Stimulated activated CD4-positive, alpha-beta T cell treated with anti-CD3 and anti-CD28 coated beads, Interleukin-12 subunit alpha, Interleukin-12 subunit beta, amount 100 ng/mL, for 24 hours (primary cell): Measurements from ENCODE around the gene PCDHB5.
"Not testable (repeated sequence)": the region's sequence is repeated elsewhere in the genome, so short reads cannot be mapped to it uniquely, and the experiment has no call there.

Experiments
- DNase-seq, 2 experiments: peaks; one replicate each; pipeline ENCODE4 v3.0.0-alpha.2; 2020; ENCODE audit warnings: low read depth in 2 of 2

Gene PCDHB5

GRCh38 chr5:141135030-141135717 lies at the start of gene PCDHB5:
Gene PCDHB5, plus strand, starts transcription at chr5:141135206. Its CDS starts 229 bp downstream, at chr5:141135435.
- DNase-seq, result no peak

GRCh38 chr5:141094481-141095262 lies 40.3 kb upstream of the PCDHB5 start, which contains the start of gene PCDHB2:
Gene PCDHB2, plus strand, starts transcription at chr5:141094615. Its CDS starts 176 bp downstream, at chr5:141094791.
- no peak for DNase-seq

- no peak for DNase-seq
Observed at GRCh38 chr5:141095263-141095641, 39.8 kb upstream of the PCDHB5 start.

- not testable (repeated sequence) for DNase-seq
Observed at GRCh38 chr5:141096181-141096580, 38.8 kb upstream of the PCDHB5 start.

- DNase-seq, result not testable (repeated sequence)
Observed at GRCh38 chr5:141096586-141096985, 38.4 kb upstream of the PCDHB5 start.

GRCh38 chr5:141100243-141100805 lies 34.7 kb upstream of the PCDHB5 start, which contains the start of gene PCDHB3:
Gene PCDHB3, plus strand, starts transcription at chr5:141100473. Its CDS starts 177 bp downstream, at chr5:141100650.
- peak in 1 of 2 experiments; percentile 31 for DNase-seq

GRCh38 chr5:141101059-141101458 lies 33.9 kb upstream of the PCDHB5 start:
- DNase-seq, result no peak

- not testable (repeated sequence) for DNase-seq
Observed at GRCh38 chr5:141102070-141102469, 32.9 kb upstream of the PCDHB5 start.

- not testable (repeated sequence) for DNase-seq
Observed at GRCh38 chr5:141102471-141102870, 32.5 kb upstream of the PCDHB5 start.

- DNase-seq, result no peak
Observed at GRCh38 chr5:141105350-141105749, 29.7 kb upstream of the PCDHB5 start.

- DNase-seq, result no peak
Observed at GRCh38 chr5:141119250-141119649, 15.8 kb upstream of the PCDHB5 start.

- no peak for DNase-seq
Observed at GRCh38 chr5:141121563-141121962, 13.4 kb upstream of the PCDHB5 start, which contains the start of gene PCDHB4. Gene PCDHB4, plus strand, starts transcription at chr5:141121818. Its CDS starts 181 bp downstream, at chr5:141121999.

GRCh38 chr5:141121985-141122384 lies 13.0 kb upstream of the PCDHB5 start:
- DNase-seq, result no peak

GRCh38 chr5:141123396-141124135 lies 11.4 kb upstream of the PCDHB5 start:
- not testable (repeated sequence) for DNase-seq

- no peak for DNase-seq
Observed at GRCh38 chr5:141127305-141127704, 7.7 kb upstream of the PCDHB5 start.

GRCh38 chr5:141135718-141136266 lies 786 bp downstream of the PCDHB5 start:
- no peak for DNase-seq

- DNase-seq, result not testable (repeated sequence)
Observed at GRCh38 chr5:141137346-141137745, 2.3 kb downstream of the PCDHB5 start.

- no peak for DNase-seq
Observed at GRCh38 chr5:141149812-141150211, 14.8 kb downstream of the PCDHB5 start, which contains the start of gene PCDHB6. Gene PCDHB6, plus strand, starts transcription at chr5:141150057. Its CDS starts 201 bp downstream, at chr5:141150258.

- no peak for DNase-seq
Observed at GRCh38 chr5:141150224-141150992, 15.4 kb downstream of the PCDHB5 start.

GRCh38 chr5:141150993-141151325 lies 16.0 kb downstream of the PCDHB5 start:
- no peak for DNase-seq
